Astrocyte (in vitro differentiated cells and primary cell): Measurements from ENCODE around the gene VOPP1. TPM values are rescaled to one million over a fixed set of nuclear protein-coding genes. Genes with fewer than 3 reads are reported as not detected.

Experiments used
- DNase-seq: peaks from one replicate; pipeline ENCODE4 v3.0.0-alpha.2; 2010; ENCODE audit warnings: low read depth
- FAIRE-seq: peaks from 2 replicates; lab custom pipeline; 2011; peaks lifted over from hg19 to GRCh38; lab: Jason Lieb, UNC
- H2AFZ ChIP-seq: 2 replicates; pipeline ENCODE4 v1.6.0; 2012; ENCODE audit warnings: low read depth, low read length, inconsistent platforms
- H3K27ac ChIP-seq: 2 replicates; pipeline ENCODE4 v1.5.1; 2011; ENCODE audit warnings: low read depth, low read length, inconsistent platforms
- H3K27me3 ChIP-seq: 2 replicates; pipeline ENCODE4 v1.6.0; 2011; ENCODE audit warnings: low read length, inconsistent platforms; ENCODE audit not compliant: insufficient read depth
- H3K36me3 ChIP-seq: 2 replicates; pipeline ENCODE4 v1.5.1; 2011; ENCODE audit warnings: low read length, inconsistent platforms; ENCODE audit not compliant: insufficient read depth
- H3K4me1 ChIP-seq: 2 replicates; pipeline ENCODE4 v1.5.1; 2011; ENCODE audit warnings: low read length, inconsistent platforms; ENCODE audit not compliant: insufficient read depth
- H3K4me2 ChIP-seq: 2 replicates; pipeline ENCODE4 v1.6.0; 2012; ENCODE audit warnings: low read length, inconsistent platforms
- H3K4me3 ChIP-seq: 2 replicates; pipeline ENCODE4 v1.5.1; 2011; ENCODE audit warnings: low read depth, mild to moderate bottlenecking, low read length, inconsistent platforms; ENCODE audit not compliant: insufficient read depth
- H3K79me2 ChIP-seq: 2 replicates; pipeline ENCODE4 v1.6.0; 2012; ENCODE audit warnings: mild to moderate bottlenecking, low read length, inconsistent platforms; ENCODE audit not compliant: insufficient read depth
- H3K9ac ChIP-seq: 2 replicates; pipeline ENCODE4 v1.6.0; 2012; ENCODE audit warnings: mild to moderate bottlenecking, low read length, inconsistent platforms
- H3K9me3 ChIP-seq: 2 replicates; pipeline ENCODE4 v1.5.1; 2012; ENCODE audit warnings: low read depth, mild to moderate bottlenecking, low read length, inconsistent platforms; ENCODE audit not compliant: insufficient read depth
- H4K20me1 ChIP-seq: 2 replicates; pipeline ENCODE4 v1.6.0; 2012; ENCODE audit warnings: low read length, inconsistent platforms; ENCODE audit not compliant: insufficient read depth
- H3K27ac Mint-ChIP-seq: one replicate; pipeline ENCODE4 v1.8.0; 2021; ENCODE audit warnings: mild to moderate bottlenecking, mixed read lengths; ENCODE audit not compliant: unreplicated experiment
- H3K27me3 Mint-ChIP-seq: one replicate; pipeline ENCODE4 v1.8.0; 2021; ENCODE audit warnings: low read depth, mixed read lengths; ENCODE audit not compliant: unreplicated experiment
- H3K36me3 Mint-ChIP-seq: one replicate; pipeline ENCODE4 v1.8.0; 2021; ENCODE audit warnings: low read depth, mixed read lengths; ENCODE audit not compliant: unreplicated experiment
- H3K4me1 Mint-ChIP-seq: one replicate; pipeline ENCODE4 v1.8.0; 2021; ENCODE audit warnings: low read depth, mixed read lengths; ENCODE audit not compliant: unreplicated experiment
- H3K4me3 Mint-ChIP-seq: one replicate; pipeline ENCODE4 v1.8.0; 2021; ENCODE audit warnings: mild to moderate bottlenecking, moderate library complexity, mixed read lengths; ENCODE audit not compliant: unreplicated experiment
- H3K9me3 Mint-ChIP-seq: one replicate; pipeline ENCODE4 v1.8.0; 2021; ENCODE audit warnings: mild to moderate bottlenecking, mixed read lengths; ENCODE audit not compliant: unreplicated experiment
- CTCF ChIP-seq: IDR thresholded peaks from 2 replicates; pipeline ENCODE4 v1.5.1; 2011; ENCODE audit warnings: low read depth, mild to moderate bottlenecking, inconsistent platforms, low read length, moderate library complexity; ENCODE audit not compliant: insufficient read depth
- EZH2 ChIP-seq: IDR thresholded peaks from 2 replicates; pipeline ENCODE4 v1.6.1; 2012; ENCODE audit warnings: mild to moderate bottlenecking, low read length, inconsistent platforms; ENCODE audit not compliant: insufficient read depth
- total RNA-seq: library from RNA; stranded (reverse); gene quantifications from 2 replicates; pipeline ENCODE4 v1.2.1, GENCODE V29; 2021

VOPP1 gene
- total RNA-seq, 1 donor from 2014 or later: 133 TPM

GRCh38 chr7:55439627-55440026 is 132.7 kb downstream of the VOPP1 start:
- TF ChIP-seq CTCF (no peak), EZH2 (no peak)
- H3K4me3 Mint-ChIP-seq: no peak overlapping the region
- no peak for FAIRE-seq

GRCh38 chr7:55438757-55439525 is 133.4 kb downstream of the VOPP1 start:
- Histone ChIP-seq H3K36me3 (no peaks in the 10 kb centered on the region), H3K4me3 (no peak overlapping the region), H3K4me1 (peaks cover 30% of the 10 kb centered on the region), H2AFZ (no peak overlapping the region), H3K9me3 (no peaks in the 10 kb centered on the region), H3K79me2 (no peaks in the 10 kb centered on the region), H3K27me3 (no peaks in the 10 kb centered on the region), H3K4me2 (peak overlapping the region; percentile 70), H4K20me1 (no peaks in the 10 kb centered on the region), H3K27ac (no peak overlapping the region), H3K9ac (no peak overlapping the region)
- Mint-ChIP-seq H3K27me3 (peaks cover 5% of the 10 kb centered on the region), H3K9me3 (peaks cover 3% of the 10 kb centered on the region), H3K4me1 (peaks cover 20% of the 10 kb centered on the region), H3K27ac (no peak overlapping the region), H3K4me3 (peak overlapping the region; percentile 27), H3K36me3 (no peaks in the 10 kb centered on the region)
- DNase-seq: peak; percentile 68
- TF ChIP-seq CTCF (no peak), EZH2 (no peak)
- no peak for FAIRE-seq

More at GRCh38 chr7:55439627-55440026, 132.7 kb downstream of the VOPP1 start:
- H3K27me3 ChIP-seq: no peaks in the 10 kb centered on the region
- H3K36me3 ChIP-seq: no peaks in the 10 kb centered on the region
- DNase-seq: peak; percentile 32
- no peaks in the 10 kb centered on the region for H4K20me1 ChIP-seq
- no peak overlapping the region for H3K27ac ChIP-seq
- peaks cover 20% of the 10 kb centered on the region for H3K4me1 Mint-ChIP-seq
- peaks cover 30% of the 10 kb centered on the region for H3K4me1 ChIP-seq
- H3K9me3 ChIP-seq: no peaks in the 10 kb centered on the region
- peak overlapping the region; percentile 70 for H3K4me2 ChIP-seq
- peak overlapping the region; percentile 13 for H3K9ac ChIP-seq
- H3K79me2 ChIP-seq: no peaks in the 10 kb centered on the region
- H3K36me3 Mint-ChIP-seq: no peaks in the 10 kb centered on the region
- H3K27ac Mint-ChIP-seq: no peak overlapping the region
- peaks cover 5% of the 10 kb centered on the region for H3K27me3 Mint-ChIP-seq
- no peak overlapping the region for H3K4me3 ChIP-seq
- peaks cover 3% of the 10 kb centered on the region for H3K9me3 Mint-ChIP-seq
- no peak overlapping the region for H2AFZ ChIP-seq
